Endometrial microvascular endothelial cells (primary cell): ENCODE measurements around the gene XRCC4. TPM values are rescaled to one million over a fixed set of nuclear protein-coding genes. Genes with fewer than 3 reads are reported as not detected.

Experiments
- in situ Hi-C: cut with HindIII; loops from 2 replicates; pipeline ENCODE4 v1.10.0; 2017; ENCODE audit warnings: low sequenced_read_pairs, low pct_unique_long_range_greater_than_20kb; ENCODE audit errors: inconsistent ontology term
- total RNA-seq: library from RNA; depleted of rRNA; stranded (reverse); fragments of >200 nt; gene quantifications from one replicate; pipeline ENCODE4 v1.2.3, GENCODE V29; 2015; ENCODE audit errors: inconsistent ontology term

XRCC4 gene
- total RNA-seq, 1 donor from 2014 or later = 9.8 TPM

DNA sequence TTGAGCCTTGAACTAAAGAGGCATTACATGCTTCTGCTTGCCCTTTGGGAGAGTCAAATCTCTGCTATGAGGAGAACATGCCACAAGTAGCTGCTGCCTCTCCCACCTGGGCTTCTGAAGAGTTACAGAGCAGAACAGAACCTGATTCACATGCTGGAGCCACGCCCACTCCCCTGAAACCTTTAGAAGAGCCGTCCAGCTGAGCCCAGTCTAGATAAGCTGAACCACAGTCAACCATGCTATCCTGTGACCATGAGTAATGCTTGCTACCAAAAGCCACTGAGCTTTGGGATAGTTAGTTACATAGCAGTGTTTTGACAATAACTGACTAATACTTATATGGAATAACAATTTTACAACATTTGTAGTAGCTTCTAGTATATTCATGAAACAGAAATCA lies 283.2 kb downstream of the XRCC4 start:
- in situ Hi-C loops = no loop called here

- in situ Hi-C loops = no loop called here
Measured at GRCh38 chr5:83362526-83362925, 285.2 kb downstream of the XRCC4 start.

DNA sequence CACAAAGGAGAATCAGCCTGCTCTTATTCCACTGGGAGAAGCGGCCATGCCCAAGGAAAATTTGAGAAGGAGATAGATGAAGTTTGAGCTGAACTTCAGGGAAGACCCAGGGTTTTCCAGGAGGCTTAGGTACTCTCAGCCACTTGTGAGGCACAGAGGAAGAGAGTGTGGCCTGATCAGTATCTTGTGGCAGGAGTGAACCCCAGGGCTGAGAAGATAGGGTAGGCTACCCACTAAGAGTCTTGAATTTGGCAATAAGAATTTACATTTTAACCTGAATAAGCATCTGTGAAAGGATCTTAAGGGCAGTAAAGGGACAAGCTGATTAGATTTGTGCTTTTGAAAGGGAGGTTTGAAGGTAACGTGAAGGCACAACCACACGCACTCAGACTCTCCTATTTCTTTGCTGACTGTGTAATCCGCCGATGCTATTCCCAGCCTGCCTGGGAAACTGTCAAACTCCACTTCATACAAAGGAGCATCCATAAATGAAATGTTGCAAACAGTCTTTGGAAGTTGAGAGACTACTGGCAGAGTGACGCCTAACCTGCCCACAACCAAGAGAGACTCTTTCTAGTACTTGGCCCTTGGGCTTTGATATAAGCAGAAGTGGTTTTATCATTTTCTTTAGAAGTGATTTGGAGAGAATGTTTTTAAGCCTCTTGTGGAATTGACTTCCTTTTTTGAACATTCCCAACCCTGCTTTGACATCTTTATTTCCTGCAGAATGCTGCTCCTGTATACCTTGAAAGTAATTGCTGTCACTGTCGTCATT lies 286.0 kb downstream of the XRCC4 start:
- in situ Hi-C loops = no loop called here

- in situ Hi-C loops = no loop called here
Measured at GRCh38 chr5:83363886-83364275, 286.5 kb downstream of the XRCC4 start.

- in situ Hi-C loops = no loop called here
Measured at GRCh38 chr5:83364312-83365299, 287.3 kb downstream of the XRCC4 start.

GRCh38 chr5:83368319-83368718 lies 291.0 kb downstream of the XRCC4 start:
- in situ Hi-C loops = no loop called here

- in situ Hi-C loops = no loop called here
Measured at GRCh38 chr5:83368835-83369234, 291.5 kb downstream of the XRCC4 start.

DNA sequence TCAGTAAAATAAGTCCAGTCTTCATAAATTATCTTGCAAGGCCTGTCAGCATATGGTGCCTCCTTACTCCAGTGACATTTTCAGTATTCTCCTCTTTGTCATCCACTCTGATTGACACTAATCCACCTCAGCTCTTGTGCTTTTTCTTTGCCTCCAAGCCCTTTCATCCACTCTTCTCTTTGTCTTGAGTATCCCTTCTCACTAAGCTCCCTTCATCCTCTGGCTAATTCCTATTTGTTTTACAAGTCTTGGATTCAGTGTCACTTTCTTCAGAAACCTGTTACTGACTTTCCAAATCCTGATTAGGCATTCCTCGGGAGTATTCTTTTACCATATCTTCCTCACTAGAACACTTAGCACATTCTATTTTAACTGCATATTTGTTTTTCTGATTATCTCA lies 293.6 kb downstream of the XRCC4 start:
- in situ Hi-C loops = no loop called here

GRCh38 chr5:83371726-83372125 lies 294.4 kb downstream of the XRCC4 start:
- in situ Hi-C loops = no loop called here

GRCh38 chr5:83374547-83374946 lies 297.2 kb downstream of the XRCC4 start:
- in situ Hi-C loops = no loop called here

GRCh38 chr5:83375049-83375745 lies 297.9 kb downstream of the XRCC4 start:
- in situ Hi-C loops = no loop called here

DNA sequence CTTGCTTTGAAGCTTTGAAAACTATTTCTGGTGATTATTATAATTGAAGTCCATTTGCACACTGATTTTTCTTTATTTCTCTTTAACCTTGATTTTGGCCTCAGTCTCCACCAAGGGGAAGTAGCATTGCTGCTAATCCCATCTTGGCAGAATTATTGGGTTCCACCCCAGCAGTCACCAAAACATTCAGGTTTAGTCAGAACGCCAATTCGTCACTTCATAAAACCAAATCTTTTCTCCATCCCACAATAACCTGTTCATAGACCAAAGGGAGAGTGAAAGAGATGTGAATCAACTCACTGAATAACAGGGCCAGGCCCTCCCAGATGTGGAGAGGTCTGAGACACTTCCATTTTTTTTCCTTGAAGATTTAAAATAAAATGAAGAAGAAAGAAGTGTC lies 299.1 kb downstream of the XRCC4 start:
- in situ Hi-C loops = no loop called here

- in situ Hi-C loops = no loop called here
Measured at GRCh38 chr5:83377131-83377865, 300.0 kb downstream of the XRCC4 start.

DNA sequence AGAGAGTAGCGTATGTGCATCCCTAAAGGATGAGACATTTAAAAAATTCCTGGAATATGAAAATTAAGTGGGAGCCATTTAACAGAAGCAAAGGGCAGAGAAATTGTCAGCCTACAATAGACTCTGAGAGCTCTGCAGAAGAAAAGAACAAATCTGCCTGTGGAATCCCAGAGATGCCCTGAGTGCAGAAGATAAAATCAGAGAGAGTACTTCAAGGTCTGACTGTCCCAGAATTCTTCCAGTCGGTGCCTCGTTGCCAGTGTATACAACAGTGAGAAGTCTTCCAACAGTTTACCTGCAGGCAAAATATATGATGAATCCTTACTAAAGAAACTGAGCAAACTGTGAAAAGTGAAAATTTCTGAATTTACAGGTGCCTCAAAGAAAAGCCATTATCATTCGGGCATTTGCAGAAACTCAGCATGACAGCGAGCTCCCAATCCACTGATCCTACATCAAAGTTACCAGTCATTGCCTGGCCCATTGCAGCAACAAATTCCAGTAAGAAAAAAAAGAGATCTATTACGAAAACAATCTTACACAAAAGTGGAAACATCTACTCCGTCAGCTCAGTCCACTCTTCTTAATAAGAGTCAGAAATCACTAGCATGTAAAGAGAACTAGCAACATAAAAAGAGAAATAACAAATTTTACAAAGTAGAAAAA lies 301.4 kb downstream of the XRCC4 start:
- in situ Hi-C loops = no loop called here

DNA sequence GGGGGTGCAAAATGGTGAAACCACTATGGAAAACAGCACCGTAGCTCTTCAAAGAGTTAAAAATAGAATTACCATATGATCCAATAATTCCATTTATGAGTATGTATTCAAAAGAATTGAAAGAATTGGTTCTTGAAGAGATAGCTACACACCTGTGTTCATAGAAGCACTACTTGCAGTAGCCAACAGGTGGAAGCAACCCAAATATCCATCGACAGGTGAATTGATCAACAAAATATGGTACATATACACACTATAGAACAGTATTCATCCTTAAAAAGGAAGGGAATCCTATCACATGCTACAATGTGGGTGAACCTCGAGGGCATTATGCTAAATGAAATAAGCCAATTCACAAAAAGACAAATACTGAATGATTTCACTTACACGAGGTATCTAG lies 308.5 kb downstream of the XRCC4 start:
- in situ Hi-C loops = no loop called here

- in situ Hi-C loops = no loop called here
Measured at GRCh38 chr5:83387041-83387440, 309.7 kb downstream of the XRCC4 start.

- in situ Hi-C loops = no loop called here
Measured at GRCh38 chr5:83388608-83389007, 311.3 kb downstream of the XRCC4 start.

DNA sequence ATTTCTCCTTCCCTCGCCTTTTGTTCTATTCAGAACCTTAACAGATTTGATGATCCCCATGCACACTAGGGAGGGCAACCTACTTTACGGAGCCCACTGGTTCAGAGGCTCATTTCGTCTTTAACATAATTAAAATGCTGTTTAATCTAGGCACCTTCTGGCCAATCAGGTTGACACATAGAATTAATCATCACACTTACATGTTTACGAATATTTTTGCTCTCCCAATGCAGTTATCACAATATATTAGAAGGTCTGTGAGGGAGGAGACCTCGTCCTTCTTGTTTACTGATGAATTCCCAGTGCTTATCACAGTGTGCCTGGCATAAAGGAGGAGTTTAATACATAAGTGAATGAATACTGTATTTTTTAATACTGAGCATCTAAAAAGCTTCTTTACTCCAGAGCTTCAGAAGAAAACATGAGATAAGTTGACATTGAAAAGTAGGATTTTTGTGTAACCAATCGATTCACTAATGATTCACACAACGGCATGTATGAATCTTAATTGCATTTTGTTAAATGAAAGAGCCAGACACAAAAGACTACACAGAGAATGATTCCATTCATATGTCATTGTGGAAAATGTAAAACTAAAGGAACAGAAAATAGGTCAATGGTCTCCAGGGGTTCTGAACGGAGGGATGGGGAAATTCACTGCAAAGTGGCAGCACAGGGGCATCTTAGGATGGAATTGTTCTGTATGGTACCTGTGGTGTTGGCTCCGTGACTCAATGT lies 315.6 kb downstream of the XRCC4 start:
- in situ Hi-C loops = no loop called here
